ENCODE results near the gene FBXW11. TPM values are rescaled to one million over a fixed set of nuclear protein-coding genes. Genes with fewer than 3 reads are reported as not detected.
A peak's percentile ranks its signal among the peaks of the same experiment; 100 is the strongest.

Gene FBXW11
- total RNA-seq, 1 donor from 2014 or later = 52.7 TPM

DNA sequence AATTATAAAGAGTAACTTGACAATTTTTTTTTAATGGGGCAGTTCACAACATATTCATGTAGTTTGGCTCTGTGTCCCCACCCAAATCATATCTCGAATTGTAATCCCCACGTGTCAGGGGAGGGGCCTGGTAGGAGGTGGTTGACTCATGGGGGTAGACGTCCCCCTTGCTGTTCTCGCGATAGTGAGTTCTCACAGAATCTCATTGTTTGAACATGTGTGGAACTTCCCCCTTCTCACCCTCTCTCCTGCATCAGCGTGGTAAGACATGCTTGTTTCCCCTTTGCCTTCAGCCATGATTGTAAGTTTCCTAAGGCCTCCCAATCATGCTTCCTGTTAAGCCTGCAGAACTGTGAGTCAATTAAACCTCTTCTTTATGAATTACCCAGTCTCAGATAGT, 40.7 kb downstream of the FBXW11 start:
- intact Hi-C loops (cut with micrococcal nuclease) = loop anchor here (5.0 kb wide), 1 partner anchor 42 kb away; the partner anchor contains the start of gene FBXW11
- no peak for DNase-seq
- CTCF ChIA-PET = no interaction called here
- Mint-ChIP-seq H3K27me3 (no peaks in the 10 kb centered on the region), H3K9me3 (peaks cover 7% of the 10 kb centered on the region), H3K36me3 (ENCODE audit: low read depth) (peaks cover 20% of the 10 kb centered on the region), H3K4me3 (peak overlapping the region; percentile 17), H3K27ac (peak overlapping the region; percentile 76), H3K4me1 (peaks cover 85% of the 10 kb centered on the region)
- TF ChIP-seq, protein P1, sequence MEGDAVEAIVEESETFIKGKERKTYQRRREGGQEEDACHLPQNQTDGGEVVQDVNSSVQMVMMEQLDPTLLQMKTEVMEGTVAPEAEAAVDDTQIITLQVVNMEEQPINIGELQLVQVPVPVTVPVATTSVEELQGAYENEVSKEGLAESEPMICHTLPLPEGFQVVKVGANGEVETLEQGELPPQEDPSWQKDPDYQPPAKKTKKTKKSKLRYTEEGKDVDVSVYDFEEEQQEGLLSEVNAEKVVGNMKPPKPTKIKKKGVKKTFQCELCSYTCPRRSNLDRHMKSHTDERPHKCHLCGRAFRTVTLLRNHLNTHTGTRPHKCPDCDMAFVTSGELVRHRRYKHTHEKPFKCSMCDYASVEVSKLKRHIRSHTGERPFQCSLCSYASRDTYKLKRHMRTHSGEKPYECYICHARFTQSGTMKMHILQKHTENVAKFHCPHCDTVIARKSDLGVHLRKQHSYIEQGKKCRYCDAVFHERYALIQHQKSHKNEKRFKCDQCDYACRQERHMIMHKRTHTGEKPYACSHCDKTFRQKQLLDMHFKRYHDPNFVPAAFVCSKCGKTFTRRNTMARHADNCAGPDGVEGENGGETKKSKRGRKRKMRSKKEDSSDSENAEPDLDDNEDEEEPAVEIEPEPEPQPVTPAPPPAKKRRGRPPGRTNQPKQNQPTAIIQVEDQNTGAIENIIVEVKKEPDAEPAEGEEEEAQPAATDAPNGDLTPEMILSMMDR (IDR thresholded peaks at IDR 0.05) = no peak
- POLR2A ChIA-PET = interaction anchor here (0.5 kb wide), 1 partner anchor 32 kb away, joined by 3 read pairs; no protein-coding TSS in a partner anchor
- peak; percentile 32 for ATAC-seq (ENCODE audit: low read depth)

DNA sequence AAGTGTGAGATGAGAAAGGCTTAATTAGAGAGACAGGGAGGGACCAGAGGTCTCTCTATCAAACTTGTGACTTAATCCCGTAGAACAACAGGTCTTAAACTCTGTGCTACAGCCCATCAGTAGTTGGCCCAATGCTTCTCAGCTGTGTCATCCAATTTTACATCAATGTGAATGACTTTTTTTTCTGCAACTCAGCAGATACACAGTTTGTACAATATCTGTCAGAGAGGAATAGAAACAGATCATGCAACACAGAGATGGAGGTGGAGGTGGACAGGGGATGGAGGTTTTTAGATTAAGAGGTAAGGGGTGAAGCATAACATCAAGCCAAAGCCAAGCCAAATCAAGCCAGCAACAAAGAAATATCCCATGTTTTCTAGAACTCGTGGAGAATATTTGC, 43.0 kb downstream of the FBXW11 start:
- H3K36me3 Mint-ChIP-seq (ENCODE audit: low read depth) = peaks cover 16% of the 10 kb centered on the region
- intact Hi-C loops (cut with micrococcal nuclease) = loop anchor here (2.0 to 5.0 kb wide), 3 partner anchors 13 to 36 kb away; no protein-coding TSS in a partner anchor
- ChIA-PET CTCF (no interaction called here), POLR2A (interaction anchor here (1.3 kb wide), 1 partner anchor 14 kb away, joined by 4 read pairs; no protein-coding TSS in a partner anchor)
- no peaks in the 10 kb centered on the region for H3K27me3 Mint-ChIP-seq
- no peaks in the 10 kb centered on the region for H3K9me3 Mint-ChIP-seq
- H3K4me1 Mint-ChIP-seq = peaks cover 89% of the 10 kb centered on the region
- no peak for ATAC-seq (ENCODE audit: low read depth)
- TF ChIP-seq, protein P1 (IDR thresholded peaks at IDR 0.05) = no peak
- no peak overlapping the region for H3K27ac Mint-ChIP-seq
- H3K4me3 Mint-ChIP-seq = no peak overlapping the region
- DNase-seq = no peak

- Mint-ChIP-seq H3K4me3 (no peak overlapping the region), H3K9me3 (no peaks in the 10 kb centered on the region), H3K36me3 (ENCODE audit: low read depth) (peaks cover 14% of the 10 kb centered on the region), H3K4me1 (peaks cover 92% of the 10 kb centered on the region), H3K27me3 (no peaks in the 10 kb centered on the region), H3K27ac (peak overlapping the region; percentile 61)
- intact Hi-C loops (cut with micrococcal nuclease) = loop anchor here (5.0 kb wide), 1 partner anchor 34 kb away; no protein-coding TSS in a partner anchor
- DNase-seq (no peak), ATAC-seq (ENCODE audit: low read depth) (peak; percentile 45)
- ChIA-PET CTCF (no interaction called here), POLR2A (interaction anchor here (2.4 kb wide), 1 partner anchor 46 kb away, joined by 10 read pairs; the partner anchor contains the start of gene FBXW11)
- TF ChIP-seq, protein P1 (IDR thresholded peaks at IDR 0.05) = no peak
These were observed 45.3 kb downstream of the FBXW11 start for GRCh38 chr5:171961117-171961516.

GRCh38 chr5:171957591-171958251, 48.7 kb downstream of the FBXW11 start:
- Mint-ChIP-seq H3K27ac (peak overlapping the region; percentile 43), H3K4me3 (peak overlapping the region; percentile 39), H3K36me3 (ENCODE audit: low read depth) (peaks cover 11% of the 10 kb centered on the region), H3K4me1 (peaks cover 92% of the 10 kb centered on the region), H3K9me3 (no peaks in the 10 kb centered on the region), H3K27me3 (no peaks in the 10 kb centered on the region)
- DNase-seq = no peak
- CTCF ChIA-PET = interaction anchor here (1.0 kb wide), 1 partner anchor 45 kb away, joined by 5 read pairs; no protein-coding TSS in a partner anchor
- intact Hi-C loops (cut with micrococcal nuclease) = no loop called here
- POLR2A ChIA-PET = interaction anchor here (1.3 to 1.6 kb wide), 2 partner anchors 49 kb away, joined by 4 to 6 read pairs; partner anchors contain the start of gene FBXW11
- TF ChIP-seq, protein P1 (IDR thresholded peaks at IDR 0.05) = no peak
- ATAC-seq (ENCODE audit: low read depth) = no peak

DNA sequence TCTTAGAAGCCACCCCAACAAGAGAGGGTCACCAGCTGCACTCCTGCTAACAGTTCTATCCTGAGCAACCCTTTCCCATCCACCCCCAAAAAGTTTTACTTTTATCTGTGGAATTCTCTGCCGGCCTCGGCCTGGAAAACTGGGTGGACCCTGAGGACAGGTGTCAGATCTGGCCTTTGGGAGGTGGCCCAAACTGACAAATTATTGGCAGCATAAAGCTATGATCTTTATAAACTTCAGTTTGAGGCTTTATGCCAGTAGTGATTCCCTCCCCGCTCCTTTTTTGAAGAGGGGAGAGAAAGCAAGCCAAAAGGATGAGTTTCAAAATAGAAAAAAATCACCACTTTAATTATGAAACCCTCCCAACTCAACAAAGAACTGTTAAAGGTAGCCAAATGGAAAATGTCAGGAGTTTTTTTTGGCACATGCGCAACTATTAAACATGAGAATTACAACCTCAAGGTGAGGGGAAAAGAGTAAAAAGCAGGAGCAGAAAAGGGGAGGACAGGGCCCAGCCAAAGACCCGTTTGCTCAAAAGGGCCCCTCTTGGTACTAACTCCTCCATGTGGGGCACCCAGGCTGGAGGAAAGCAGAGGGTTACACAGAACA, 49.4 kb downstream of the FBXW11 start:
- intact Hi-C loops (cut with micrococcal nuclease) = no loop called here
- H3K9me3 Mint-ChIP-seq = no peaks in the 10 kb centered on the region
- POLR2A ChIA-PET = interaction anchor here (1.6 kb wide), 1 partner anchor 50 kb away, joined by 4 read pairs; the partner anchor contains the start of gene FBXW11
- H3K4me1 Mint-ChIP-seq = peaks cover 88% of the 10 kb centered on the region
- CTCF ChIA-PET = no interaction called here
- no peaks in the 10 kb centered on the region for H3K27me3 Mint-ChIP-seq
- peak overlapping the region; percentile 43 for H3K27ac Mint-ChIP-seq
- ATAC-seq (ENCODE audit: low read depth) = no peak
- peak overlapping the region; percentile 39 for H3K4me3 Mint-ChIP-seq
- TF ChIP-seq, protein P1 (IDR thresholded peaks at IDR 0.05) = no peak
- no peak for DNase-seq
- H3K36me3 Mint-ChIP-seq (ENCODE audit: low read depth) = peaks cover 11% of the 10 kb centered on the region
